Lower leg skin (tissue), 3 donors: ENCODE results near the gene CCDC91.

Experiments
- CTCF ChIP-seq, 3 donors: fragments of 450-650 bp; IDR thresholded peaks; one replicate each; pipeline ENCODE4 v1.5.1; 2016; ENCODE audit warnings: antibody characterized with exemption in 3 of 3, mild to moderate bottlenecking in 3 of 3, moderate library complexity in 2 of 3
- POLR2A ChIP-seq, 2 donors: fragments of 450-650 bp; IDR thresholded peaks; one replicate each; pipeline ENCODE4 v1.6.1; 2016 to 2017; ENCODE audit warnings: antibody characterized with exemption in 2 of 2, mild to moderate bottlenecking in 1 of 2, moderate library complexity in 1 of 2

GRCh38 chr12:28222081-28222700 is 31.9 kb downstream of the CCDC91 start:
- no peak for TF ChIP-seq POLR2A (IDR thresholded peaks at IDR 0.05)
- no peak for TF ChIP-seq CTCF (IDR thresholded peaks at IDR 0.05)
